Mucosa of descending colon (tissue), 3 donors: Measurements from ENCODE around the gene PTPRK. TPM values are rescaled to one million over a fixed set of nuclear protein-coding genes. Genes with fewer than 3 reads are reported as not detected.
"Not testable (repeated sequence)": the region's sequence is repeated elsewhere in the genome, so short reads cannot be mapped to it uniquely, and the experiment has no call there.

ENCODE experiments used
- ATAC-seq: fragments of 200-7000 bp; cut with Tn5 transposase; one replicate; pipeline ENCODE4 v1.9.1; 2020; ENCODE audit warnings: mild to moderate bottlenecking, moderate library complexity
- DNase-seq, 3 donors: peaks; one replicate each; pipeline ENCODE4 v3.0.0-alpha.2; 2020
- H3K36me3 ChIP-seq: fragments of 200-600 bp; one replicate; pipeline ENCODE4 v1.8.0; 2021; ENCODE audit warnings: low read depth, mild to moderate bottlenecking
- H3K4me1 ChIP-seq: fragments of 200-600 bp; one replicate; pipeline ENCODE4 v1.8.0; 2021; ENCODE audit warnings: low read depth, mild to moderate bottlenecking
- H3K4me3 ChIP-seq: fragments of 200-600 bp; one replicate; pipeline ENCODE4 v1.8.0; 2021; ENCODE audit warnings: mild to moderate bottlenecking
- H3K9me3 ChIP-seq: fragments of 200-600 bp; one replicate; pipeline ENCODE4 v1.8.0; 2021; ENCODE audit warnings: mild to moderate bottlenecking
- CTCF ChIP-seq: fragments of 200-600 bp; IDR thresholded peaks from one replicate; pipeline ENCODE4 v1.8.0; 2022; ENCODE audit warnings: antibody characterized with exemption, mild to moderate bottlenecking
- intact Hi-C, 2 donors: fragments of 100-400 bp; cut with DNase I in 1 of 2; cut with micrococcal nuclease in 1 of 2; formaldehyde crosslinking; loops; one replicate each; pipeline versions ENCODE4 v1.11.0 to v1.11.1; 2022; cut with DNase I, micrococcal nuclease
- total RNA-seq, 3 donors: library from RNA; stranded (reverse); fragmentation: NEBNext Ultra II Directional in 2 of 3; extraction: Animal tissue kit (Norgen Biotek cat#: 25700) in 2 of 3; gene quantifications; one replicate each; pipeline versions ENCODE4 v1.2.1 to v1.2.4, GENCODE V29; 2021 to 2023
- donor health status: DM: no; HTN: no; CAD: no; lungs with moderate emphysema.
- donor health status: DM: no; HTN: no; CAD: no.
- donor health status: DM: no; HTN: yes; CAD: no.

PTPRK gene
- total RNA-seq, 3 donors from 2014 or later: 75.9 to 159 (median 86.7) TPM

GRCh38 chr6:128446497-128446896 lies 73.9 kb downstream of the PTPRK start:
- no peaks in the 10 kb centered on the region for H3K36me3 ChIP-seq
- no peaks in the 10 kb centered on the region for H3K9me3 ChIP-seq
- DNase-seq (no peak), ATAC-seq (no peak)
- H3K4me1 ChIP-seq: no peaks in the 10 kb centered on the region
- intact Hi-C loops: no loop called here
- no peak overlapping the region for H3K4me3 ChIP-seq
- no peak for TF ChIP-seq CTCF

GRCh38 chr6:128443553-128443952 lies 76.8 kb downstream of the PTPRK start:
- no peak for TF ChIP-seq CTCF

GRCh38 chr6:128439627-128440026 lies 80.8 kb downstream of the PTPRK start:
- TF ChIP-seq CTCF: no peak
- Histone ChIP-seq H3K36me3 (no peaks in the 10 kb centered on the region), H3K9me3 (no peaks in the 10 kb centered on the region), H3K4me3 (no peak overlapping the region), H3K4me1 (no peaks in the 10 kb centered on the region)
- intact Hi-C loops: no loop called here
- ATAC-seq: no peak
- DNase-seq: no peak

More at GRCh38 chr6:128443553-128443952, 76.8 kb downstream of the PTPRK start:
- H3K36me3 ChIP-seq: no peaks in the 10 kb centered on the region
- H3K4me1 ChIP-seq: no peaks in the 10 kb centered on the region
- ATAC-seq: no peak
- H3K9me3 ChIP-seq: no peaks in the 10 kb centered on the region
- no peak for DNase-seq
- no peak overlapping the region for H3K4me3 ChIP-seq
- intact Hi-C loops: no loop called here

GRCh38 chr6:128438393-128438792 lies 82.0 kb downstream of the PTPRK start:
- Histone ChIP-seq H3K4me3 (no peak overlapping the region), H3K4me1 (no peaks in the 10 kb centered on the region), H3K36me3 (no peaks in the 10 kb centered on the region), H3K9me3 (no peaks in the 10 kb centered on the region)
- TF ChIP-seq CTCF: no peak
- DNase-seq (no peak), ATAC-seq (no peak)
- intact Hi-C loops: no loop called here

- ATAC-seq (no peak), DNase-seq (no peak)
- TF ChIP-seq CTCF: no peak
- intact Hi-C loops: no loop called here
- no peak overlapping the region for H3K4me3 ChIP-seq
- no peaks in the 10 kb centered on the region for H3K4me1 ChIP-seq
- H3K36me3 ChIP-seq: no peaks in the 10 kb centered on the region
- H3K9me3 ChIP-seq: no peaks in the 10 kb centered on the region
Observed at GRCh38 chr6:128437685-128438084, 82.7 kb downstream of the PTPRK start.

- H3K36me3 ChIP-seq, H3K4me1 ChIP-seq, ATAC-seq, H3K4me3 ChIP-seq, H3K9me3 ChIP-seq, intact Hi-C loops, DNase-seq: not testable (repeated sequence)
Observed at GRCh38 chr6:128434752-128435151, 85.6 kb downstream of the PTPRK start.
